HK-2 (cell line): ENCODE results near the gene PTCD1.
A peak's percentile ranks its signal among the peaks of the same experiment; 100 is the strongest.

ENCODE experiments used
- DNase-seq: peaks from one replicate; pipeline ENCODE4 v3.0.0-alpha.2; 2018; ENCODE audit not compliant: unreplicated experiment

PTCD1 gene, protein sequence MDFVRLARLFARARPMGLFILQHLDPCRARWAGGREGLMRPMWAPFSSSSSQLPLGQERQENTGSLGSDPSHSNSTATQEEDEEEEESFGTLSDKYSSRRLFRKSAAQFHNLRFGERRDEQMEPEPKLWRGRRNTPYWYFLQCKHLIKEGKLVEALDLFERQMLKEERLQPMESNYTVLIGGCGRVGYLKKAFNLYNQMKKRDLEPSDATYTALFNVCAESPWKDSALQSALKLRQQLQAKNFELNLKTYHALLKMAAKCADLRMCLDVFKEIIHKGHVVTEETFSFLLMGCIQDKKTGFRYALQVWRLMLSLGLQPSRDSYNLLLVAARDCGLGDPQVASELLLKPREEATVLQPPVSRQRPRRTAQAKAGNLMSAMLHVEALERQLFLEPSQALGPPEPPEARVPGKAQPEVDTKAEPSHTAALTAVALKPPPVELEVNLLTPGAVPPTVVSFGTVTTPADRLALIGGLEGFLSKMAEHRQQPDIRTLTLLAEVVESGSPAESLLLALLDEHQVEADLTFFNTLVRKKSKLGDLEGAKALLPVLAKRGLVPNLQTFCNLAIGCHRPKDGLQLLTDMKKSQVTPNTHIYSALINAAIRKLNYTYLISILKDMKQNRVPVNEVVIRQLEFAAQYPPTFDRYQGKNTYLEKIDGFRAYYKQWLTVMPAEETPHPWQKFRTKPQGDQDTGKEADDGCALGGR

DNA sequence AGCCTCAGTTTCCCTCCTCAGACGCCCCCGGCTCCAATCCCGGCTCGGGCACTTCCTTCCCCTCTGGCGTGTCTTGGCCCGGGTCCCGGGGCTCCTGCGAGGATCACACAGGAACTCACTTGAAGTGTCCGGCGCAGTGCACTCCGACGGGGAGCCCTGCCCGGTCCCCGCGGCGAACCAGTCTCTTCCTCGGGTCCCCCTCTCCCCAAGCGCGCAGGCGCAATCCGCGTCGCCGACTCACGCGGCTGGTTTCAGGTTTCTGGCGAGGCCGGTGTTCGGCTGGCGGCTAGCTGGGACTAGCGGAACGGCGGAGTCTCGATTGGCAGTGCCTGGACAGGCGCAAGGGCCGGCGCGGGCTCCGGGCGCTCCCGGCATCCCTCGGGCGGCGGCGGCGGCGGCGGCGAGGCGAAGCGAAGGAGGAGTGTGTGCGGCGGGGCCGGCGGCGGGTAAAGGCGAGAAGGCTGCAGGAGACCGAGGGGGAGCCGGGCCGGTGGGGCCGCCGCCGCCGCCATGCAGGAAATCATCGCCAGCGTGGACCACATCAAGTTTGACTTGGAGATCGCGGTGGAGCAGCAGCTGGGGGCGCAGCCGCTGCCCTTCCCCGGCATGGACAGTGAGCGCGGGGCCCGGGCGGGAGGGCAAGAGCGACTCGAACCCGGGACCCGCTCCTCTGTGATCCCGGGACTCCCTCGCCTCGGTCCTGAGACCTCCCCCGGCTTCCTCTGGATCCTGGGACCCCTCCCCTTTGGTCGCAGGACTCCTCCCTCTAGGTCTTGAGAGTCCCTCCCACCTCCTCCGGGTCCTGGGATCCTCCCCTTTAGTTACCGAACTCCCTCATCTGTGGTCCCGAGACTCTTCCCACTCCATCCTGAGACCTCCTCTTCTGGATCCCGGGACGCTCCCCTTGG lies at the start of gene PTCD1, which contains the start of gene CPSF4:
TSS of gene PTCD1 (minus strand) at position 226 of the 908 bp plus-strand sequence. CDS start 3,556 bp downstream, outside the sequence.
TSS of gene CPSF4 (plus strand) at position 371 of the 908 bp plus-strand sequence. CDS start at position 511, 140 bp downstream.
- DNase-seq = peak; percentile 97

DNA sequence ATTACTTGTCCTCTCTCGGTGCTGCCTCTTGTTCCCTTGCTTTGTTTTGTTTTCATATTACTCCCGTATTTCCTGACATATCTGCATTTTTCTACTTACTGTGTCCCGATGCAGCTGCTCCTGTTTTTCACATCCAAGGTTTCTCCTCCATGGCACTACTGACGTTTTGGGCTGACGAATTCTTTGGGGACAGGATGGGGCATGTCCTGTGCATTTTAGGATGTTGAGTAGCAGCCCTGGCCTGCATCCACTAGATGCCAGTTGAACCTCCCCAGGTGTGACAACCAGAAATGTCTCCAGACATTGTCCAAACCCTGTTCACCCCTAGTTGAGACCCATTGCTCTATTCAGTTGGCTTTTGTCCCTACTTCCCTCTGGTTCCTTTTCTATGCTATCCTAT lies 46.5 kb upstream of the PTCD1 start:
- no peak for DNase-seq

DNA sequence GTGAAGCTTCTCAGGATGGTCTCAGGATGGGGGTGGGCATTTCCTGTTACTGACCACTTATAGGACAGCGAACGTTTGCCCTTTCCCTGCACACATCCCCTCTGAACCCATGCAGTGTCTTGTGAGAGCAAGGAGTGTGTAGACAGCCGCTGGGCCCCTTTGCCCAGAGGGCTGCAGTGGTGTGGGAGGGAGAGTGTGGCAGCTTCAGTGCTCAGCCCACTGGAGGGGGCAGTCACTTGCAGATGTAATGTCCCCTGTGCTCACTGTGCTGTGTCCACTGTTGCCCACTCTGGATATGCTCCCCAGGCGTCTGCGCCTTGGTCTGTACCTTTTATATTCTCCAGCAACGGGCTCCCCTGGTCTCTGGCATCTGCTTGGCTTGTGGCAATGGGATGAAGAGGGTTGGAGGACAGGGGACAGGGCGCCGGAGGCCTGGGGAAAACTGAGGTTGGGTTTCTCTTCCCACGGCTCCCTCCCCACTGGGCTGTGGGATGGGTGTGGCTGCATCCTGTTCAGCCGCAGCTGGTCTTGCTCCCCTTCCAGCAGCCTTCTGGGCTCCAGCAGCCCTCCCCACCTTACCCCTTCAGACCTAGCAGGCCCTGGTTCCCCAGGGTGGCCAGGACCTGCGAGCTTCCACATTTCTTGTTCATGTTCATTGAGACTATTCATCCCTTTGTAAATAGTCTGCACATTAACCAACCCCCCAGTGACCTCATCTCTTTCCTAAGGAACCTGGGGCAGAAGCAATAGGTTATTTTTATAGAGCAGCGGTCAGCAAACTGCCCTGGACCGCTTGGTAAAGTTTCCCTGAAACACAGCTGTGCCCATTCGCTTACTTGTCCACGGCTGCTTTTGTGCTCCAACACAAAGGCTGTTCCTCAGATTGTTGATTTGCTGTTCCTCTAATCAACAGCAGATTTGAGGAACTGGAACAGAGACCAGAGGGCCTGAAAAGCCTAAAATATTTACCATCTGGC lies 40.2 kb upstream of the PTCD1 start:
- DNase-seq = no peak

DNA sequence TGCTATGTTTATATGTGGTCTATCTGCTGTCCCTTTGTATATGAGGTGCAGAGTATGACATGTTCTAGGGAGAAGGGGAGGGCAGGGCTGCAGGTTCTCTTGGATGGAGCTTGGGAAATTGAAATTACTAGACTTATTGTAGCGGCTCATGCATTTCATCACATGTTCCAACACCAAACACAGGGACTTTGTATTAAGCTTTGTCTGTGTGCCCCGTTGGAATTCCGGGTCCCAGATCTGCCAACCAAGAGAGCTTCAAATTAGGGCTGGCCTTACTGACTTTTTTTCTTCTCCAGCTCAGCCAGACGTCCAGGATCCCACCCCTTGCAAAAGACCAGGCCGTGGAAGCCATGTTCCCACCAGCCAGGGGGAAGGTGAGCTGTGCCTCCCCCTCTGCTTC lies 37.5 kb upstream of the PTCD1 start:
- DNase-seq = no peak

DNA sequence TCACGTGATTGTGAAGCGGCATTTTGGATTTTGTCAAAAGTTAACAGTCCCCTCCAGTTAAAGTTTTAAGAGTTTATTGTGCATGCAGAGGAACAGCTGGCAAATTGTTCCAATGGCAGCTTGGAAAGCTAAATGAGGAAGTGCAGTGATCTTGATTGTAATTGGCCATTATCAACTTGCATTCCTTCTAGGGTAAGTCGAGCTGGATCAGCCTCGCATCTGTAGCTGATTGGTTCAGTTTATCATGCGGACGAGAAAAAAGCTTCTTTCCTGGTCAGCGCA lies 34.7 kb upstream of the PTCD1 start:
- DNase-seq = no peak

DNA sequence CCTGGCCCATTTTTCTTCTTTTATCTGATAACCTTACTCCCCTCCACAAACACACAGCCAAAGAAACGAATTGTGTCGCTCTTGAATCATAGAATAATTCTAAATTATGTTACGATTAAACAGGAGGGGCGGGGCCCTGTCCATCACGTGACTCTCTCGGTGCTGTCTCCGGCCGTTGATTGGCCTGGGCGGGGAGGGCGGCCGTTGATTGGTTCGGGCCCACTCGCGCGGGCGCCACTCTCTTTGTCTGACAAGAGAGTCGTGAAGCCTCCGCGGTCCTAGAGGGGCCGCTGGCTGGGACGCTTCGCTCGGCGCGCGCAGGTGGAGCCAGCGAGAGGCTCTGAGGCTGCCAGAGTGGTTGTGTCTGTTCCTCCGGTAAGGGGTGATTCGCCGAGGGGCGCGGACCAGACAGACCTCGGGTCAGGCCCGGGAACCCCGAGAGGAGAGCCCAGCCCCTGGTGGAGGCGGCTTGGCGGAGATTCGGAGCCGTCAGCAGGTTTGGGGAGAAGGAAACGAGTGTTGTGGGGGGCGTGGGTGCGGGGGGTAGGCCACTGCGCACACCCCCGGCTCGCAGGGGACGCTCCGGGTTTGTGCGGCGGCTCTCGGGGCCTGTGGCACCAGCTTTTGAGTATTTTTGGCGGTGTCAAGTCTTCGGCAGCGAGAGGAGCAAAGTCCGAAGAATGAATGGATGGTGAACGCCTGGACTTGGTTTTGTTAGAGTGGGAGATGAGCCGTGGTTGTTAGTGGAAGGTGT lies 34.1 kb upstream of the PTCD1 start, which contains the start of gene ZNF789:
TSS of gene ZNF789 (plus strand) at position 330 of the 754 bp plus-strand sequence. CDS start 3,567 bp downstream, outside the sequence.
- DNase-seq = peak; percentile 98

DNA sequence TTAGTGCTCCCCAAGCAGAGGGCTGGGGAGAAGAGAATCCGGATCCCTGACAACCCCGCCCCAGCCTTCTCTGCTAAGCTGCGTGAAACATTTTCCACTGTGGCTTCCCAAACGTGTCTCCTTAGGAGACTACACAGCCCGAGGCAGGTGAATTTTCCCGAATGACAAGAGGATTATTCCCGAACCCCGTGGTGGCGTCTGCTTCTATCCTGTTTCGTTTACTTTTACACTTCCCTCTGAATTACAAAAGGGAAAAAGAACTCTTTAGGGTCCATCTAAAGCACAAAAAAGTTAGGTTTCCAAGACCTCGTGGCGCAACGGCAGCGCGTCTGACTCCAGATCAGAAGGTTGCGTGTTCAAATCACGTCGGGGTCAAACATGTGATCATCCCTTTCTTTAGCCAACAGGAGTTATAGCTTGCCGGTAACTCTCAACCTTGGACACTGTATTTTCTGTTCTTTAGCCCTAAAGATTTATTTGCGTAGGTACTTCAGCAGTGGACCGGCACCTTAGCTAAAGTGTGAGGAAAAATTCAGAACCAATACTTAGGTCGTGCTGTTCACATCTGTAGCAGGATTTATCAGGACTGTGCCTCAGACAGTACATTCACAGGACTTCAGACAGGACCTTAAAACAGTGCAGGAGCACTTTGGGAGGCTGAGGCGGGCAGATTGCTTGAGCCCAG lies 30.9 kb upstream of the PTCD1 start:
- no peak for DNase-seq

DNA sequence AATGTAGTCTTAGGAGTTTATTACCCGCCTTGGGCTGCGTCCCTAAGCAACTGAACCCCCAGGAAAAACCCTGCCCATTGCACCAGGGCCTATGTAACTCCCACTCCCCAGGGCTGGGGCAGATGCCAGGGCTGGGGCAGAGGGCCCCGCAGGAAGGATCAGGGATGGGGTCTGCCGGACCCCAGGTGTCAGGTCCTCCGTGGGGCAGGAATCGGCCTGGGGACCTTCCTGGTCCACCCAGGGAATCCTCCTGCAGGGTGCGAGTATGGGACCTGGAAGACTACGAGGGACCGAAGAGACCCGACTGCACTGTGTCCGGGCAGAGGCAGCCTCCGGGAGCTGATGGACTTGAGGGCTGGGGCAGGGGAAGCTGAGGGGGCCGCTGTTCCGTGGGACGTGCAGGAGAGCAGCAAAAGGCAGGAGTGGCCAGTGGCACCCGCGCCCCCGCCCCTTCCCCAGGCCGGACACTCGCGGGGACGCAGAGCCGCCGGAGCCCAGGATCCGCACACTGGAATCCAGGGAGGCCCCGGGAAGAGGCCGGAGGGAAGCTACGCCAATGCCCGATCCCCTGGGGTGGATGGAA lies 29.8 kb upstream of the PTCD1 start:
- no peak for DNase-seq

DNA sequence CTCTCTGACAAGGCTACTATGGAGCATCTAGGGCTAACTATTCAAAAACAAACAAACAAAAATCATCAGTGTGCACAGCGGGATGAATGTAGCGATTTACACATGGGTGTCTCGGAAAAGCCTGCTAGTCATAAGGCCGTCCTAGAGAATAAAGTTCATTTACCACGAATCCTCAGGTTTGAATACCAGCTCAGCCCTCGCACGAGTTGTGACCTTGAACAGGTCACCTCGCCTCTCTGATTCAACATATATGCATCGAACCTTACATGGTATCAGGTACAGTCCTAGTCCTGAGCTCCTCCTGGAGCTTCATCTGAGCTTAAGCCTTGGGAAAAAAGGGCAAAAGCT lies 26.8 kb upstream of the PTCD1 start:
- DNase-seq = no peak

DNA sequence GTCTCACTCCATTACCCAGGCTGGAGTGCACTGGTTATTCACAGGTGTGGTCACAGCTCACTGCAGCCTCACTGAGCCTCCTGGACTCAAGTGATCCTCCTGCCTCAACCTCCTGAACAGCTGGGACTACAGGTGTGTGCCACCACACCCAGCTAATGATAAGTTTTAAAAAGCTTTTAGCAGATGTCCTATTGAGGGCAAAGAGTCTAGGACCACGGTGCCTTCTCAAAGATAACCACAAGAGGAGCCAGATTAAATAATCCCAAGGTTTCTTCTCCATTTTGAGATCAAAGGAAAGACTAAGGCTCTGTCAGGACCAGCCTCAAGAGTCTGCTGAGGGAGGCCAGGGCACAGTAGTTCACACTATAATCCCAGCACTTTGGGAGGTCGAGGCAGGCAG lies 22.6 kb upstream of the PTCD1 start:
- no peak for DNase-seq

DNA sequence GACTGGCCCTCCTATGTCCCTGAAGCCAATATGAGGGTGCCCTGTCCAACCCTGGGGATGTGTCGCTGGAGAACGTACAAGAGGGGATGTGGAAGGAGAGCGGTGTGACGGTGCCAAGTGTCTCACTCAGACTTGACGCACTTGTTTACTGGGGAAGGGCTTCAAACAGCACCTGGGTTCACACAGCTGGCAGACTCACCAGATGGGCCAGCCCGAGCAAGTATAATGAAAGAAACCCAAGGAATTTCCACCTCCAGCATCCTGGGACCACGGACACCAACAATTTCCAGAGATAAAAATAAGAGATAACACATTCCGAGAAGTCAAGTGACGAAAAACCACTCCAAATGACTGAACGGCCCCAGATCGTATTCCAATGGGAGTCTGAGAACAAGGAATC lies 22.1 kb upstream of the PTCD1 start:
- DNase-seq = no peak

DNA sequence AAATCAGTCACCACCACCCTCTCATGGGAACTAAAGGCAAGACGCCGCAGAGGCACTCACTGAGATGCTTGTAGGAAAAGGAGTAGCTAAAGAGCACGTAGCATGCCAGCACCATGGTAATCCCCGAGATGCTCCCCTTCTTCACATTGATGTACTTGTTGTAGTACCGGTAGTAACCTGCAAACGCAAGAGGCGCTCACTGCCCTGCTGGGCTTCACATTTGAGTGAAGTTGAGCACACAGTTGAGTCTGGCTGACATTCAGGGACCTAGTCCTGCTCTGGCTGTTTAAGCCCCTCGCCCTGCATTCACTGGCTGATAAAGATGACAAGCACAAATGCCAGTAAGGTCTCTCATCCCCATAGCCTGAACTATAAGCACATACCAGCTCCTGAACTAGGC lies 20.5 kb upstream of the PTCD1 start:
- no peak for DNase-seq

DNA sequence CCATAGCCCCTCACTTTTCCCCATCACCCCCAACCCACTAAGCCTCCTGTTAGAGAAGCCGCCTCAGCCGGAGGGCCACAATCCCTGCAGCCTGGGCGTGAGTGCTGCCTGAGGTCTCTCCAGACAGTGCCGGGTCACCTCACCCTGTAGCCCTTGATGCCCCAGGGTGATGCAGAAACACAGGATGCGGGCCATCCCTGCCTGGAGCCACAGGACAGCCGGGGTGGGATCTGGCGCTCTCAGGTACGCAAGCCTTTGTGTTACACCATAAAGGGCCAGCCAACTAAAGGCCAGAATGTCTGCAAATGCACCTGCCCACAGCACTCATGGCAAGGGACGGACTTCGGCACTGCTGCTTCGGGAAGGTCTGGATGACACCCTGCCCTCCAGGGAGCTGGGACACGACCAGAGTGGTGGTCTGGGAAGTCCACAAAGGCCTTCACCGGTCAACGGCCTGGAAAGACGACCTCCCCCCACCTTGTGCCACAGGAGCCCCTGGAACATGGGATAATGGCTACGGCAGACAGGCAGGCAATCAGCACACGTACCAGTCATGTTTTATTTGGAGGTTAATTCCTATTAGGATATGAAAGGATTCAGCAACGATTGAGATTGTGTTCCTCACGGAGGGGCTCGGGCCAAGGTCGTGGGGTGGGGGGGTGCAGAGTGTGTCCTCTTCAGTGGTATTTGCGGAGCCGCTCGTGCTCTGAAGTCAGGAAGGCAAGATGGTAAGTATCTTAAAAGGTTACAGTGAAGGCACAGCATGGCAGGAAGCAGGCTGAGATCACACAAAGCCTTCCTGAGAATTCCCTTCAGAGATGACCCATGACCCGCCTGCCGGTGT lies 19.3 kb upstream of the PTCD1 start:
- no peak for DNase-seq

DNA sequence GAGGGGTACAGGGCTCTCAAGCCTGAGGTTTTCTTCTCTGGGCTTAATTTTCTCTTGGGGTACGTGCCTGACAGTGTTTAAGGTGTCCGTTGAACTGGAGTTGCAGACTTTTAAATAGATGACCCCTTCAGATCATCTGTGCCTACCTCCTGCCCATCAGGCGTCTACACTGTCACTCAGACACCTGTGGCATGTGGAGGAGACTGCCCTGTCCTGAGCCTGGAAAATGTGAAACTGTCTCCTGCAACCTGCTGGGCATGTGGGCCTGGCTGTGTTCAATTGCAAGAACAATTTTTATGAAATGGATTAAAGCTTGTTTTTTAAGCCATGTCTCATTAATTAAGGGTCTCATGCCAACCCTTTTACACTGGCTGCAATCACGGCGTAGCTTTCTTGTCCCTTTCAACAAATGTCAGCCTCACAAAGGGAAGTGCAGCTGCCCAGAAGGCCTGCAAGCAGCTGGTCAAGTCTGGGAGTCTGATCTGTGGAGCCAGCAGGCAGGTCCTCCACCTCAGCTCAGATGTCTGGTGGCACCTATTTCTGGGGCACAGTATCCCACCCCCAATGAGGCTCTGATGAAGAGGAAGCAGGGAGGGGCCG lies 18.6 kb upstream of the PTCD1 start:
- DNase-seq = no peak

DNA sequence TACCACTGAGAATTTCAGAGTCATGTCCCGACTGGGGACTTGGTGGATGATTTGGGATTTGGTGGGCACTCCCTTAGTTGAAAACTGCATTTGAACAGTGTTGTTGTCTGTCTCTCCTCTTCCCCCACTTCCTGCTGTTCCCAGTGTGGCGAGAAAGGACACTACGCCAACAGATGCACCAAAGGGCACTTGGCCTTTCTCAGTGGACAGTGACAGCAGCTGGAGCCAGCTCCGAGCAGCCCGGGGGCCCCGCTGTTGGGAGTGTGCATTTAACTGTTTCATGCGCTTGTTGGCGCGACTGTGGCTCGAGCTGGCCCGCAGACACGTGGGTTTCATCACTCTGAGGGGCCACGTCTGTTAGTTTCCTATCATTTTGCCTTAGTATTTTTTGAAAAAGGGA lies 17.7 kb upstream of the PTCD1 start:
- DNase-seq = no peak

DNA sequence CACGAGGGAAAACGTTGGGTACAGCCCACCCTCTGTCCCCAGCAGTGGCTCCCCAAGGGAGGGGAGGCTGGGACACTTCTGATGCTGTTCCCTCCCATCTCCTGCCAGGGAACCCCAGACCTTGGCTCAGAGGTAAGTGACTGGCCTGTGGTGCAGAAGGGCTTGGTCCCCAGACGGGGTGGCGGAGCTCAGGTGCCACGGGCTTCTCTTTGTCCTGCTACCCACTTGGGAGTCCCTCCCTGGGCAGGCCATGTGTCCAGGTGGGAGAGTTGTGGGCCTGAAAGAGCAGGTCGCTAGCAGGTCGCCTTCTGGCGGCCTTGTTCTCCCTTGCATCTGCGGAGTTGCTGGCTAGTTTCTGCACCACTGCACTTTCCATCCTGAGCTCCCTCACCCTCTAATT lies 17.3 kb upstream of the PTCD1 start:
- DNase-seq = no peak

DNA sequence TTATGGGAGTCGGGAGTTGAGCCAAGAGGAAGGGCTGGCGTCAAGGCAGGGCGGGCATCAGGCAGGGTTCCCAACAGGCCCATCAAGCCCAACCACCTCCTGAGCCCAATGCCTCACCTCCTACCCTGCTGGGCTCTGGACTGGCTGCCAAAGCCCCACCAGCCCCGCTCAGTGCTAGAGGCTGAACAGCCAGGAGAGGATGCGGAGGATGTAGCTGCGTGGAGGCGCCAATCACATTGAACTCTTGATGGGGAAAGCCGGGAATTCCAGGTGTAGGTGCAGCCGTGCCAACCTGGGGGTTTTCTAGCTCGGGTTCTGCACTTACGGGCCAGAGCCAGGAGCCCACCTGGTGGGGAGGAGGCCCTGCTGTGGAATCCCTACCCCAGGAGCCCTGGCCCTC lies 14.5 kb upstream of the PTCD1 start:
- no peak for DNase-seq

DNA sequence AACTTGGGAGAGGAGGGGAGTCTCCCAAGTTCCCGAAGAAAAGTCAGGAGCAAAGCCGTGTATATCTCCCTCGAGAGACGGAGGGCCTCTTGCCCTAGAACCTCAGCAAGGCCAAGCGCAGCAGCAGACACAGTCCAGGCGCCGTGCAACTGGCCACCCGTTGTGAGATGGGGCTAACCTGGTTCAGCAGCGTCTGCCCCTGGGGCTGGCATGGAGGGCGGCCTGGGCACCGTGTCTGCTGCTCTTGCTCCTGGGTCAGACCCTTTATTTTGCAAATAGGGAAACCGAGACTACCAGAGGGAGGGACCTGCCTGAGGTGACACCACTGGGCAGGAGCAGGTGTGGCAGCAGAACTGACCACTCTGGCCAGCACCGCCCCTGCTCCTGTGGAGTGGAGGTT lies 13.9 kb upstream of the PTCD1 start:
- no peak for DNase-seq
